ENCODE data around the gene PIGW. TPM values are rescaled to one million over a fixed set of nuclear protein-coding genes. Genes with fewer than 3 reads are reported as not detected.

PIGW gene
- total and polyA plus RNA-seq, 2 donors (not counting 1 experiment from before 2014, with no cell fraction given), result 2.6 to 10.1 TPM

- Histone ChIP-seq H3K4me2 (ENCODE audit: extremely low read depth, insufficient read depth, low read length) (no peak overlapping the region), H3K79me2 (ENCODE audit: control insufficient read depth, insufficient read depth, low read length) (peaks cover 64% of the 10 kb centered on the region), H2AFZ (ENCODE audit: low read length) (peak overlapping the region; percentile 80), H4K20me1 (ENCODE audit: control insufficient read depth, extremely low read depth, insufficient read depth, low read length) (no peaks in the 10 kb centered on the region), H3K36me3 (ENCODE audit: control insufficient read depth, insufficient read depth, low read length) (no peaks in the 10 kb centered on the region), H3K27me3 (ENCODE audit: control insufficient read depth, insufficient read depth, low read length) (no peaks in the 10 kb centered on the region), H3K4me1 (ENCODE audit: control insufficient read depth, extremely low read depth, insufficient read depth, low read length) (no peaks in the 10 kb centered on the region), H3K9ac (ENCODE audit: insufficient read depth, low read length) (peak overlapping the region; percentile 99), H3K27ac (ENCODE audit: insufficient read depth, low read length) (peak overlapping the region; percentile 99), H3K4me3 (replicated peaks in 1 of 4; ENCODE audit: control extremely low read depth in 1 of 4, insufficient read depth in 1 of 4, low read depth in 3 of 4, low read length in 4 of 4) (peak overlapping the region; percentile 61 to 100 (median 95)), H3K9me3 (ENCODE audit: control insufficient read depth, insufficient read depth, low read depth, low read length) (no peaks in the 10 kb centered on the region)
- DNase-seq (ENCODE audit: low read depth in 2 of 2), result no peak
- no peak for TF ChIP-seq EZH2 (IDR thresholded peaks at IDR 0.05; ENCODE audit: low read length, missing control alignments)
- TF ChIP-seq CTCF (conservative IDR thresholded peaks at IDR 0.05 in 1 of 2, IDR thresholded peaks at IDR 0.05 in 1 of 2; ENCODE audit: low read depth in 1 of 2, low read length in 2 of 2), result no peak
Measured at GRCh38 chr17:36545077-36545464, 10.3 kb downstream of the PIGW start.

- Histone ChIP-seq H3K36me3 (ENCODE audit: control insufficient read depth, insufficient read depth, low read length) (peaks cover 2% of the 10 kb centered on the region), H2AFZ (ENCODE audit: low read length) (no peak overlapping the region)
- TF ChIP-seq EZH2 (IDR thresholded peaks at IDR 0.05; ENCODE audit: low read length, missing control alignments) (no peak), CTCF (conservative IDR thresholded peaks at IDR 0.05 in 1 of 2, IDR thresholded peaks at IDR 0.05 in 1 of 2; ENCODE audit: low read depth in 1 of 2, low read length in 2 of 2) (no peak)
Measured at GRCh38 chr17:36545465-36546417, 11.0 kb downstream of the PIGW start.

DNA sequence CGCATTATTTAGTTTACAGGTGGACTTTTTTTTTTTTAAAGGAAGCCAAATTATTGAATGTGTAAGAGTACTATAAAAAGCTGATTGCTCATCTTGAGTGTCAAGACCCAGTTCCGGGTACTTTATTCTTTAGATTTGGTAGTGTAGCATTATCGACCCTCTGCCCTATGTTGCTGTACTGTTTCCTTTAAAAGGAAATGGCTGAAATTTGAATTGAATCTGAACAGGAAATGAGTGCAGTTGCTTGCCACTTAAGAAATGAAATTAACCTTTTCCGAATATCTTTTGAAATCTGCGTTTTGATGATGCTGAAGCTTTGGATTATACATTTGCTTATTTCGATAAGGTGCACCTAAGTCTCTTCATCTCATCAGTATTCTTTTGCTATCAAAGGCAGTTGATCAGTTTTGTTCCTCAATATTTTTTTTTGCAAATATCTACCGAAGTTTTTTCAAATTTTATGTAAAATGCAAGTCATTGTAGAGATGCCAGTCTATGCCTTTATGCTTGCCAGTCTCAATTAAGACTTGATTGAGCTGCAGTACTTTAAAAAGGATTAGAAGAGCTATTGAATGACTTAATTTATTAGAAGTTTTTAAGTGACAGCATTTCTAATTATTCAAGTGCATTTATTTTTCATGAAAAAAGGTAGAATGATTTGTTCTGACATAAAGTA lies 11.8 kb downstream of the PIGW start:
- H2AFZ ChIP-seq (ENCODE audit: low read length), result no peak overlapping the region
- H4K20me1 ChIP-seq (ENCODE audit: control insufficient read depth, extremely low read depth, insufficient read depth, low read length), result no peaks in the 10 kb centered on the region
- no peaks in the 10 kb centered on the region for H3K27me3 ChIP-seq (ENCODE audit: control insufficient read depth, insufficient read depth, low read length)
- TF ChIP-seq EZH2 (IDR thresholded peaks at IDR 0.05; ENCODE audit: low read length, missing control alignments) (no peak), CTCF (conservative IDR thresholded peaks at IDR 0.05 in 1 of 2, IDR thresholded peaks at IDR 0.05 in 1 of 2; ENCODE audit: low read depth in 1 of 2, low read length in 2 of 2) (no peak)
- peaks cover 78% of the 10 kb centered on the region for H3K79me2 ChIP-seq (ENCODE audit: control insufficient read depth, insufficient read depth, low read length)
- peak overlapping the region; percentile 74 for H3K27ac ChIP-seq (ENCODE audit: insufficient read depth, low read length)
- peak overlapping the region; percentile 87 for H3K9ac ChIP-seq (ENCODE audit: insufficient read depth, low read length)
- H3K36me3 ChIP-seq (ENCODE audit: control insufficient read depth, insufficient read depth, low read length), result peaks cover 2% of the 10 kb centered on the region
- H3K4me2 ChIP-seq (ENCODE audit: extremely low read depth, insufficient read depth, low read length), result peak overlapping the region; percentile 98
- peak overlapping the region; percentile 69 to 100 (median 90) for H3K4me3 ChIP-seq (replicated peaks in 1 of 4; ENCODE audit: control extremely low read depth in 1 of 4, insufficient read depth in 1 of 4, low read depth in 3 of 4, low read length in 4 of 4)
- H3K4me1 ChIP-seq (ENCODE audit: control insufficient read depth, extremely low read depth, insufficient read depth, low read length), result no peaks in the 10 kb centered on the region
- no peaks in the 10 kb centered on the region for H3K9me3 ChIP-seq (ENCODE audit: control insufficient read depth, insufficient read depth, low read depth, low read length)
- DNase-seq (ENCODE audit: low read depth in 2 of 2), result peak in 1 of 2 donors; percentile 6

More at GRCh38 chr17:36545465-36546417, 11.0 kb downstream of the PIGW start:
- H4K20me1 ChIP-seq (ENCODE audit: control insufficient read depth, extremely low read depth, insufficient read depth, low read length), result no peaks in the 10 kb centered on the region
- H3K79me2 ChIP-seq (ENCODE audit: control insufficient read depth, insufficient read depth, low read length), result peaks cover 71% of the 10 kb centered on the region
- H3K4me2 ChIP-seq (ENCODE audit: extremely low read depth, insufficient read depth, low read length), result peak overlapping the region; percentile 98
- H3K27ac ChIP-seq (ENCODE audit: insufficient read depth, low read length), result peak overlapping the region; percentile 74
- H3K4me3 ChIP-seq (replicated peaks in 1 of 4; ENCODE audit: control extremely low read depth in 1 of 4, insufficient read depth in 1 of 4, low read depth in 3 of 4, low read length in 4 of 4), result peak overlapping the region; percentile 69 to 100 (median 90)
- DNase-seq (ENCODE audit: low read depth in 2 of 2), result peak; percentile 97 to 98
- no peaks in the 10 kb centered on the region for H3K4me1 ChIP-seq (ENCODE audit: control insufficient read depth, extremely low read depth, insufficient read depth, low read length)
- peak overlapping the region; percentile 87 for H3K9ac ChIP-seq (ENCODE audit: insufficient read depth, low read length)
- H3K27me3 ChIP-seq (ENCODE audit: control insufficient read depth, insufficient read depth, low read length), result no peaks in the 10 kb centered on the region
- H3K9me3 ChIP-seq (ENCODE audit: control insufficient read depth, insufficient read depth, low read depth, low read length), result no peaks in the 10 kb centered on the region
